ENCODE measurements around the gene IL15RA.

DNA sequence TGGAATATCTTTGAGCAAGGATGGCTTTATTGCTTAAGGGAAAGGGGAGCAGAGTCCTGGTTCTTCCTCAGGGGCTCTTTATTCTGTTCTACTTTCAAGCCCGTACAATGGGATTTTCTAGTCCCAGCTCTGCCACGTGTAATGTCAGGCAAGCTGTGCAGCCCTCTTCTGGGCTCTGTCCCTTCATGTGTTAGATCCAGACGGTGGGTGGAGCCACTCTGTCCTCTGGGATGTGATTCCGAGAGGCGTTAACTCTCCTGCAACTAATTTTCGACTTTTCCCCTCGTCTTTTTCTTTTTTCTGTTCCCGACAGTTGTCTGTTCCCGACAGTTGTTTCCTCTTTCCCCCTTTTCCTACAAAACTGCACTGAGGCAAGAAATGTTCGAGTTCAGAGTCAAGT is 52.5 kb downstream of the IL15RA start:
- TF ChIP-seq, protein P1, sequence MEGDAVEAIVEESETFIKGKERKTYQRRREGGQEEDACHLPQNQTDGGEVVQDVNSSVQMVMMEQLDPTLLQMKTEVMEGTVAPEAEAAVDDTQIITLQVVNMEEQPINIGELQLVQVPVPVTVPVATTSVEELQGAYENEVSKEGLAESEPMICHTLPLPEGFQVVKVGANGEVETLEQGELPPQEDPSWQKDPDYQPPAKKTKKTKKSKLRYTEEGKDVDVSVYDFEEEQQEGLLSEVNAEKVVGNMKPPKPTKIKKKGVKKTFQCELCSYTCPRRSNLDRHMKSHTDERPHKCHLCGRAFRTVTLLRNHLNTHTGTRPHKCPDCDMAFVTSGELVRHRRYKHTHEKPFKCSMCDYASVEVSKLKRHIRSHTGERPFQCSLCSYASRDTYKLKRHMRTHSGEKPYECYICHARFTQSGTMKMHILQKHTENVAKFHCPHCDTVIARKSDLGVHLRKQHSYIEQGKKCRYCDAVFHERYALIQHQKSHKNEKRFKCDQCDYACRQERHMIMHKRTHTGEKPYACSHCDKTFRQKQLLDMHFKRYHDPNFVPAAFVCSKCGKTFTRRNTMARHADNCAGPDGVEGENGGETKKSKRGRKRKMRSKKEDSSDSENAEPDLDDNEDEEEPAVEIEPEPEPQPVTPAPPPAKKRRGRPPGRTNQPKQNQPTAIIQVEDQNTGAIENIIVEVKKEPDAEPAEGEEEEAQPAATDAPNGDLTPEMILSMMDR (IDR thresholded peaks at IDR 0.05; ENCODE audit: low read depth, low read length), result no peak
- TF ChIP-seq EZH2phosphoT487 (IDR thresholded peaks at IDR 0.05; ENCODE audit: low read depth), result no peak
